Parathyroid adenoma (tissue), 2 donors: ENCODE results near the gene FCF1.

Experiments used
- H2AFZ ChIP-seq: fragments of 300-600 bp; sonication (generic); one replicate; pipeline ENCODE4 v1.7.0; 2017; ENCODE audit warnings: antibody characterized with exemption, mild to moderate bottlenecking
- H3K27ac ChIP-seq: fragments of 300-600 bp; sonication (generic); one replicate; pipeline ENCODE4 v1.7.0; 2017
- H3K27me3 ChIP-seq: fragments of 300-600 bp; sonication (generic); one replicate; pipeline ENCODE4 v1.7.0; 2017; ENCODE audit warnings: low read length; ENCODE audit not compliant: control insufficient read depth, insufficient read depth
- H3K36me3 ChIP-seq: fragments of 300-600 bp; sonication (generic); one replicate; pipeline ENCODE4 v1.7.0; 2017; ENCODE audit warnings: low read length; ENCODE audit not compliant: control insufficient read depth, insufficient read depth
- H3K4me1 ChIP-seq: fragments of 300-600 bp; sonication (generic); one replicate; pipeline ENCODE4 v1.7.0; 2017; ENCODE audit warnings: control low read depth
- H3K4me2 ChIP-seq: fragments of 300-600 bp; sonication (generic); one replicate; pipeline ENCODE4 v1.7.0; 2017; ENCODE audit warnings: low read length
- H3K4me3 ChIP-seq: fragments of 300-600 bp; sonication (generic); one replicate; pipeline ENCODE4 v1.7.0; 2017; ENCODE audit warnings: low read depth, low read length
- H3K79me2 ChIP-seq: fragments of 300-600 bp; sonication (generic); one replicate; pipeline ENCODE4 v1.7.0; 2017; ENCODE audit warnings: control low read depth
- H3K9ac ChIP-seq: fragments of 300-600 bp; sonication (generic); one replicate; pipeline ENCODE4 v1.7.0; 2017; ENCODE audit warnings: mild to moderate bottlenecking
- H3K9me3 ChIP-seq: fragments of 300-600 bp; sonication (generic); one replicate; pipeline ENCODE4 v1.7.0; 2017; ENCODE audit warnings: low read length; ENCODE audit not compliant: control insufficient read depth
- TF ChIP-seq, protein P1 (sequence below): fragments of 300-600 bp; sonication (generic); IDR thresholded peaks from one replicate; pipeline ENCODE4 v1.7.0; 2017; ENCODE audit warnings: antibody characterized with exemption, mild to moderate bottlenecking
- donor health status: primary hyperparathyroidism.

Gene FCF1

DNA sequence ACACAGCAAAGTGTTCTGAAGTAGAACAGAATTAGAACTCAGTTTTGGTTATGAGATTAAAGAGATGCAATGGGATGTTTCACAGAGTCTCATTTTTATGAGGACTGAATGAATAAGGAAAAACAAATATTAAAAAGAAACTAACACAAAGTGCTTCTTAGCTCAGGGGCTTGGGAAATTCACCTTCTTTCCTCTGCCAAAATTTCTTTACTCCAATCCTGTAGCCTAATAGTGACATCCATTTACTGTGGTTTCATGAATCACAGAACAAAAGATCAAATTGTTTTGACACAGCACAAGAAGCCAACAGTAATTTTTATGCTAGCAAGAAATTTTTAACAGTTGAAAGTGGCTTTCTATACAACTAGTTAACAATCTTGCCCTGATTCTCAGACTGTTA lies 37.7 kb upstream of the FCF1 start:
- Histone ChIP-seq H3K4me3 (no peak overlapping the region), H3K27me3 (no peaks in the 10 kb centered on the region)

DNA sequence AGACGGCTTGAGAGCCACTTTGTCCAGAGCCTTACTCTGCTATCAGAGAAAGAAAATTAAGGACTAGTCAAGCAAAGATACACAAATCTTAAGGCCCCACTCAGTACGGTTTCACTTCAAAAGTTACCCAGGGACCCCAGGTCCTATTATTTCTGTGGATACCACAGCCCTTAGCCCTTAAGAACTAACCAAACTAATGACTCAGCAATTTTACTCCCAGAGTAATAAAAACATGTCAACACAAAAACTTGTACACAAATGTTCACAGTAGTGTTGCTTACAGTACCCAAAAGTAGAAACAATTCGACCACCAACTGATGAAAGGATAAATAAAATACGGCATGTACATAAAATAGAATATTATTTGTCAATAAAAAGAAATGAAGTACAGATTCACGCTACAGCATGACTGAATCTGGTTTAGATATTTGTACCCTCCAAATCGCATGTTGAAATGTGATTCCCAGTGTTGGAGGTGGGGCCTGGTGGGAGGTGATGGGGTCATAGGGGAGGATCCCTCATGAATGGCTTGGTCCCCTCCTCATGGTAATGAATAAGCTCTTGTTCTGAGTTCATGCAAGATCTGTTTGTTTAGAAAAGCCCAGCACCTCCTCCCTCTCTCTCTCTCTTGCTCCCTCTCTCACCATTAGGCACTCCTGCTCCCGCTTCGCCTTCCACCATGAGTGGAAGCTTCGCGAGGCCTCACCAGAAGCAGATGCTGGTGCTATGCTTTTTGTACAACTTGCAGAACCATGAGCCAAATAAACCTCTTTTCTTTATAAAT lies 30.6 kb upstream of the FCF1 start:
- Histone ChIP-seq H3K27ac (no peak overlapping the region), H3K4me2 (no peak overlapping the region), H3K4me3 (no peak overlapping the region), H2AFZ (no peak overlapping the region), H3K9ac (no peak overlapping the region), H3K27me3 (no peaks in the 10 kb centered on the region), H3K4me1 (no peaks in the 10 kb centered on the region), H3K36me3 (no peaks in the 10 kb centered on the region), H3K79me2 (no peaks in the 10 kb centered on the region), H3K9me3 (no peaks in the 10 kb centered on the region)
- TF ChIP-seq, protein P1, sequence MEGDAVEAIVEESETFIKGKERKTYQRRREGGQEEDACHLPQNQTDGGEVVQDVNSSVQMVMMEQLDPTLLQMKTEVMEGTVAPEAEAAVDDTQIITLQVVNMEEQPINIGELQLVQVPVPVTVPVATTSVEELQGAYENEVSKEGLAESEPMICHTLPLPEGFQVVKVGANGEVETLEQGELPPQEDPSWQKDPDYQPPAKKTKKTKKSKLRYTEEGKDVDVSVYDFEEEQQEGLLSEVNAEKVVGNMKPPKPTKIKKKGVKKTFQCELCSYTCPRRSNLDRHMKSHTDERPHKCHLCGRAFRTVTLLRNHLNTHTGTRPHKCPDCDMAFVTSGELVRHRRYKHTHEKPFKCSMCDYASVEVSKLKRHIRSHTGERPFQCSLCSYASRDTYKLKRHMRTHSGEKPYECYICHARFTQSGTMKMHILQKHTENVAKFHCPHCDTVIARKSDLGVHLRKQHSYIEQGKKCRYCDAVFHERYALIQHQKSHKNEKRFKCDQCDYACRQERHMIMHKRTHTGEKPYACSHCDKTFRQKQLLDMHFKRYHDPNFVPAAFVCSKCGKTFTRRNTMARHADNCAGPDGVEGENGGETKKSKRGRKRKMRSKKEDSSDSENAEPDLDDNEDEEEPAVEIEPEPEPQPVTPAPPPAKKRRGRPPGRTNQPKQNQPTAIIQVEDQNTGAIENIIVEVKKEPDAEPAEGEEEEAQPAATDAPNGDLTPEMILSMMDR: no peak

More for the DNA sequence above, 37.7 kb upstream of the FCF1 start:
- Histone ChIP-seq H3K36me3 (no peaks in the 10 kb centered on the region), H3K79me2 (no peaks in the 10 kb centered on the region), H2AFZ (no peak overlapping the region), H3K9ac (no peak overlapping the region), H3K4me1 (no peaks in the 10 kb centered on the region), H3K27ac (no peak overlapping the region), H3K9me3 (no peaks in the 10 kb centered on the region), H3K4me2 (no peak overlapping the region)
- TF ChIP-seq, protein P1: no peak

DNA sequence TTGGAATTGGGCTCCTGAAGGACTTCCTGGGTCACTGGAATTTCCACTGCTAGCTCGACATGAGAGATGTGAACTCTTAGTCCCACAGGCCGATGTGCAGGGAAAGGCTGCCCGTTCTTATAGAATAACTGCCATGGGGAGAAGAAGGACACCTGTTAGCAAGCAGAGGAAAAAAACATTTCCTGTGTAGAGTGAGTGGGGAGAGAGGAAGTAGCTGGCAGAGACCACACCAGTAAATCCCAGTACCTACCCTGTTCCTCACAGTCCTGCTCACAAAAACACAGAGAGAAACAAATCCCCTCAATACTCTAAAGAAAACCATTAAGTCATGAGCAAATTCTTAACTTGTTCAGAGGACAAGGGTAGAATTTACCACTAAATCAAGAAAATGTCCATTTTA lies 29.5 kb upstream of the FCF1 start:
- Histone ChIP-seq H3K9ac (no peak overlapping the region), H3K9me3 (no peaks in the 10 kb centered on the region), H3K27me3 (no peaks in the 10 kb centered on the region), H3K36me3 (no peaks in the 10 kb centered on the region), H2AFZ (no peak overlapping the region), H3K4me3 (no peak overlapping the region), H3K79me2 (no peaks in the 10 kb centered on the region), H3K4me2 (no peak overlapping the region), H3K4me1 (no peaks in the 10 kb centered on the region), H3K27ac (no peak overlapping the region)
- TF ChIP-seq, protein P1: no peak

DNA sequence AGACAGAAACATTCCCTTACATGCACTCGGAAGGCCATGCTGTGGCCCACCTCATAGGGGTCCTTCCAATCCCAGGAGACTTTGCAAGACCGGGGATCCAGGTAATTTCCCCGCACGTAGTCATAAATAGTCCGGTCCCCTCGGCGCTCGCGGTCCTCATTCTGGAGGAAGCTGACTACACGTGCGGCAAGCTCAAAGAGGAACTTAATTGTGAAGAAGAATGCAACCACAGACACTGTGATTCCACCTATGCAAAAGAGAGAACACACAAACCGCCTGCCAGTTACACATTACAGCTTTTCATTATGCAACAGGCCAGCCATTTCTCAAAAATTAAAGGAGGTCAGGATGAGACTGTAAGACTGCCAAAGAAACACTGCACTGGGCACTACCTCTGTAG lies 28.5 kb upstream of the FCF1 start:
- Histone ChIP-seq H3K9ac (no peak overlapping the region), H3K27ac (no peak overlapping the region), H3K4me1 (no peaks in the 10 kb centered on the region)

More for the DNA sequence above, 28.5 kb upstream of the FCF1 start:
- Histone ChIP-seq H3K27me3 (no peaks in the 10 kb centered on the region), H3K9me3 (no peaks in the 10 kb centered on the region), H3K4me3 (no peak overlapping the region), H2AFZ (no peak overlapping the region), H3K36me3 (no peaks in the 10 kb centered on the region), H3K4me2 (no peak overlapping the region), H3K79me2 (no peaks in the 10 kb centered on the region)
- TF ChIP-seq, protein P1: no peak
